Neural cell (in vitro differentiated cells): ENCODE measurements around the gene MYH6. TPM values are rescaled to one million over a fixed set of nuclear protein-coding genes. Genes with fewer than 3 reads are reported as not detected.

ENCODE experiments used
- H2AFZ ChIP-seq: fragments of 200-600, 300-800 bp; sonication (generic), shearing (Covaris generic); 2 replicates; pipeline ENCODE4 v1.6.0; 2014; ENCODE audit warnings: low read depth, mild to moderate bottlenecking, antibody characterized with exemption, low read length, moderate library complexity
- H3F3A ChIP-seq: fragments of 200-600 bp; shearing (Covaris generic); 2 replicates; pipeline ENCODE4 v1.6.1; 2016; ENCODE audit warnings: mild to moderate bottlenecking, moderate library complexity, mixed read lengths, antibody characterized with exemption, low read length; ENCODE audit not compliant: insufficient read depth, poor library complexity, severe bottlenecking
- H3K27ac ChIP-seq: fragments of 200-600, 300-800 bp; sonication (generic), shearing (Covaris generic); 2 replicates; pipeline ENCODE4 v1.5.1; 2014; ENCODE audit warnings: mild to moderate bottlenecking, low read length, moderate library complexity
- H3K27me3 ChIP-seq: fragments of 300-800, 200-600 bp; sonication (generic), shearing (Covaris generic); 2 replicates; pipeline ENCODE4 v1.6.0; 2014; ENCODE audit warnings: mild to moderate bottlenecking, low read depth, low read length, moderate library complexity; ENCODE audit not compliant: insufficient read depth
- H3K36me3 ChIP-seq: fragments of 300-800, 200-600 bp; sonication (generic), shearing (Covaris generic); 2 replicates; pipeline ENCODE4 v1.5.1; 2014; ENCODE audit warnings: mild to moderate bottlenecking, antibody characterized with exemption, low read length, moderate library complexity; ENCODE audit not compliant: insufficient read depth
- H3K4me2 ChIP-seq: fragments of 300-800, 200-600 bp; sonication (generic), shearing (Covaris generic); 2 replicates; pipeline ENCODE4 v1.6.0; 2014; ENCODE audit warnings: mild to moderate bottlenecking, low read length
- H3K4me3 ChIP-seq: fragments of 300-800, 200-600 bp; sonication (generic), shearing (Covaris generic); 2 replicates; pipeline ENCODE4 v1.5.1; 2014; ENCODE audit warnings: mild to moderate bottlenecking, low read length, moderate library complexity
- H3K79me2 ChIP-seq: fragments of 200-600 bp; shearing (Covaris generic); replicated peaks from 2 replicates; pipeline ENCODE4 v1.6.0; 2014; ENCODE audit warnings: mild to moderate bottlenecking, low read length, moderate library complexity; ENCODE audit not compliant: insufficient read depth
- H3K9ac ChIP-seq: fragments of 300-800, 200-600 bp; sonication (generic), shearing (Covaris generic); 2 replicates; pipeline ENCODE4 v1.6.1; 2016; ENCODE audit warnings: mild to moderate bottlenecking, low read length, mixed read lengths
- H3K9me2 ChIP-seq: fragments of 200-600 bp; shearing (Covaris generic); 2 replicates; pipeline ENCODE4 v1.6.1; 2016; ENCODE audit warnings: mild to moderate bottlenecking, low read length, mixed read lengths; ENCODE audit not compliant: insufficient read depth
- H3K9me3 ChIP-seq: fragments of 200-600, 300-800 bp; sonication (generic), shearing (Covaris generic); 2 replicates; pipeline ENCODE4 v1.6.1; 2016; ENCODE audit warnings: mild to moderate bottlenecking, mixed run types, low read length, moderate library complexity, mixed read lengths
- H4K20me1 ChIP-seq: fragments of 200-600 bp; shearing (Covaris generic); 2 replicates; pipeline ENCODE4 v1.6.1; 2016; ENCODE audit warnings: mild to moderate bottlenecking, mixed run types; ENCODE audit not compliant: insufficient read depth
- CTCF ChIP-seq: fragments of 450-650 bp; IDR thresholded peaks from 2 replicates; pipeline ENCODE4 v1.5.1; 2014; ENCODE audit warnings: antibody characterized with exemption, mild to moderate bottlenecking, moderate library complexity; ENCODE audit not compliant: poor library complexity, severe bottlenecking
- EP300 ChIP-seq: fragments of 450-650 bp; conservative IDR thresholded peaks from 2 replicates; pipeline ENCODE4 v1.6.1; 2014; ENCODE audit warnings: antibody characterized with exemption, mild to moderate bottlenecking, moderate library complexity; ENCODE audit not compliant: poor library complexity, severe bottlenecking
- EZH2 ChIP-seq: fragments of 200-600, 300-800 bp; shearing (Covaris generic), sonication (generic); IDR thresholded peaks from 2 replicates; pipeline ENCODE4 v1.6.1; 2014; ENCODE audit warnings: antibody characterized with exemption, low read length, borderline replicate concordance, mild to moderate bottlenecking; ENCODE audit not compliant: insufficient read depth, poor library complexity, severe bottlenecking
- MXI1 ChIP-seq: fragments of 450-650 bp; conservative IDR thresholded peaks from 2 replicates; pipeline ENCODE4 v1.6.1; 2014; ENCODE audit warnings: antibody characterized with exemption, mild to moderate bottlenecking; ENCODE audit not compliant: poor library complexity, severe bottlenecking
- POLR2AphosphoS5 ChIP-seq: IDR thresholded peaks from 2 replicates; pipeline ENCODE4 v1.6.1; 2012
- RAD21 ChIP-seq: fragments of 450-650 bp; conservative IDR thresholded peaks from 2 replicates; pipeline ENCODE4 v1.6.1; 2014; ENCODE audit warnings: antibody characterized with exemption, mild to moderate bottlenecking, moderate library complexity
- REST ChIP-seq: IDR thresholded peaks from 2 replicates; pipeline ENCODE4 v1.6.1; 2012; ENCODE audit warnings: borderline replicate concordance
- SMC3 ChIP-seq: fragments of 450-650 bp; conservative IDR thresholded peaks from 2 replicates; pipeline ENCODE4 v1.6.1; 2014; ENCODE audit warnings: antibody characterized with exemption, mild to moderate bottlenecking, moderate library complexity; ENCODE audit not compliant: poor library complexity
- TAF1 ChIP-seq: IDR thresholded peaks from 2 replicates; pipeline ENCODE4 v1.6.1; 2012; ENCODE audit warnings: low read depth
- polyA plus RNA-seq: library from polyadenylated mRNA; depleted of rRNA; stranded (reverse); fragments of >200 nt; gene quantifications from 2 replicates; pipeline ENCODE4 v1.2.3, GENCODE V29; 2014

The MYH6 gene
- polyA plus RNA-seq, 1 donor from 2014 or later = not detected

GRCh38 chr14:23408307-23408630, 196 bp upstream of the MYH6 start:
- no peak overlapping the region for H3K4me2 ChIP-seq
- H3K79me2 ChIP-seq = no peaks in the 10 kb centered on the region
- no peak overlapping the region for H3K27ac ChIP-seq
- no peak overlapping the region for H3K4me3 ChIP-seq
- no peaks in the 10 kb centered on the region for H3K9me2 ChIP-seq
- no peak for TF ChIP-seq RAD21
- H3K9me3 ChIP-seq = no peaks in the 10 kb centered on the region
- no peak overlapping the region for H3K9ac ChIP-seq
- H3K36me3 ChIP-seq = no peaks in the 10 kb centered on the region
- no peaks in the 10 kb centered on the region for H3F3A ChIP-seq
- H3K27me3 ChIP-seq = no peaks in the 10 kb centered on the region
- H4K20me1 ChIP-seq = no peaks in the 10 kb centered on the region
- no peak overlapping the region for H2AFZ ChIP-seq

GRCh38 chr14:23406725-23407355, 1.2 kb downstream of the MYH6 start:
- Histone ChIP-seq H2AFZ (no peak overlapping the region), H3K9me2 (no peaks in the 10 kb centered on the region), H3K4me2 (no peak overlapping the region), H3K27ac (no peak overlapping the region), H4K20me1 (no peaks in the 10 kb centered on the region), H3K79me2 (no peaks in the 10 kb centered on the region), H3K36me3 (no peaks in the 10 kb centered on the region), H3K27me3 (no peaks in the 10 kb centered on the region), H3K9me3 (no peaks in the 10 kb centered on the region), H3K9ac (no peak overlapping the region), H3F3A (no peaks in the 10 kb centered on the region), H3K4me3 (no peak overlapping the region)
- no peak for TF ChIP-seq EZH2
- no peak for TF ChIP-seq MXI1

- no peaks in the 10 kb centered on the region for H3K36me3 ChIP-seq
- H3K27me3 ChIP-seq = no peaks in the 10 kb centered on the region
- H3K9ac ChIP-seq = no peak overlapping the region
- no peak overlapping the region for H2AFZ ChIP-seq
- H3K9me2 ChIP-seq = no peaks in the 10 kb centered on the region
- no peaks in the 10 kb centered on the region for H4K20me1 ChIP-seq
- no peak overlapping the region for H3K4me2 ChIP-seq
- no peak for TF ChIP-seq EP300
- TF ChIP-seq POLR2AphosphoS5 = no peak
- TF ChIP-seq SMC3 = no peak
- no peak overlapping the region for H3K4me3 ChIP-seq
- no peaks in the 10 kb centered on the region for H3K9me3 ChIP-seq
- no peaks in the 10 kb centered on the region for H3K79me2 ChIP-seq
- H3F3A ChIP-seq = no peaks in the 10 kb centered on the region
- H3K27ac ChIP-seq = no peak overlapping the region
These were observed 1.8 kb downstream of the MYH6 start for GRCh38 chr14:23406244-23406643.

- Histone ChIP-seq H3K9ac (no peak overlapping the region), H2AFZ (no peak overlapping the region), H3K79me2 (no peaks in the 10 kb centered on the region), H3K4me2 (no peak overlapping the region), H3K27ac (no peak overlapping the region), H3K9me3 (no peaks in the 10 kb centered on the region), H4K20me1 (no peaks in the 10 kb centered on the region), H3K4me3 (no peak overlapping the region), H3K36me3 (no peaks in the 10 kb centered on the region), H3F3A (no peaks in the 10 kb centered on the region), H3K9me2 (no peaks in the 10 kb centered on the region), H3K27me3 (no peaks in the 10 kb centered on the region)
- TF ChIP-seq CTCF (no peak), TAF1 (no peak), MXI1 (no peak), RAD21 (no peak), REST (no peak), EZH2 (no peak), SMC3 (no peak), POLR2AphosphoS5 (no peak), EP300 (no peak)
These were observed 2.5 kb downstream of the MYH6 start for GRCh38 chr14:23405516-23406025.
